Left lobe of liver (tissue), 1 donor: Measurements from ENCODE around the gene SAAL1. TPM values are rescaled to one million over a fixed set of nuclear protein-coding genes. Genes with fewer than 3 reads are reported as not detected.

Source experiments
- total RNA-seq: library from RNA; stranded (reverse); gene quantifications from one replicate; pipeline ENCODE4 v1.2.1, GENCODE V29; 2021
- donor health status: DM: no; HTN: yes; CAD: no.

Gene SAAL1
- total RNA-seq, 1 donor from 2014 or later = 3.7 TPM

Other genes with a start within 250 kb of the SAAL1 start
- gene SERGEF, start 93.0 kb downstream of the SAAL1 start, total RNA-seq = 13.7 TPM
- gene TPH1, start 59.8 kb downstream of the SAAL1 start, total RNA-seq = 0.05 TPM
- not detected for gene MRGPRX3, start 26.5 kb upstream of the SAAL1 start, total RNA-seq
- gene MRGPRX4, start 66.8 kb upstream of the SAAL1 start, total RNA-seq = not detected
- gene SAA4, start 130.7 kb upstream of the SAAL1 start, total RNA-seq = 738 TPM
- 26,068 TPM for gene SAA2, start 142.6 kb upstream of the SAAL1 start, total RNA-seq
- gene SAA1, start 160.2 kb upstream of the SAAL1 start, total RNA-seq = 34,062 TPM
- gene HPS5, start 216.1 kb upstream of the SAAL1 start, total RNA-seq = 37.4 TPM
- gene GTF2H1, start 216.5 kb upstream of the SAAL1 start, total RNA-seq = 11.3 TPM